ENCODE data around the gene PI4KB. TPM values are rescaled to one million over a fixed set of nuclear protein-coding genes. Genes with fewer than 3 reads are reported as not detected.

The PI4KB gene
- total RNA-seq, 1 donor from 2014 or later, result 68.7 TPM

DNA sequence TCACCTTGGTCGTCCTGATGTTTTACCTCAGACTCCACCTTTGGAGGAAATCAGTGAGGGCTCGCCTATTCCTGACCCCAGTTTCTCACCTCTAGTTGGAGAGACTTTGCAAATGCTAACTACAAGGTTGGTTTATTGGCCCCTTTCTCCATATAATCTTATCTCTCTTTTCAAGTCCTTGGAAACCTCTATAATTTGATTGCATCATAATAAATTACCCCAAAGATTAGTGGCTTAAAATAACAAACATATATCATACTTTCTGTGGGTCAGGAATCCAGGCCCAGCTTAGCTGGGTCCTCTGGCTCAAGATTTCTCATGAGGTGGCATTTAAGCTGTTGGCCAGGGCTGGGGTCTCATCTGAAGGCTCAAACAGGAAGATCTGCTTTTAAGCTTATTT lies 84.8 kb downstream of the PI4KB start:
- H3K27me3 Mint-ChIP-seq (ENCODE audit: unreplicated experiment), result peaks cover 5% of the 10 kb centered on the region
- DNase-seq, result no peak
- no peaks in the 10 kb centered on the region for H3K36me3 Mint-ChIP-seq (ENCODE audit: unreplicated experiment)
- H3K27ac Mint-ChIP-seq (ENCODE audit: unreplicated experiment), result no peak overlapping the region
- peaks cover 14% of the 10 kb centered on the region for H3K4me1 Mint-ChIP-seq (ENCODE audit: low read depth, unreplicated experiment)
- no peak overlapping the region for H3K4me3 Mint-ChIP-seq (ENCODE audit: unreplicated experiment)
- peaks cover 3% of the 10 kb centered on the region for H3K9me3 Mint-ChIP-seq (ENCODE audit: unreplicated experiment)
- TF ChIP-seq, protein P1, sequence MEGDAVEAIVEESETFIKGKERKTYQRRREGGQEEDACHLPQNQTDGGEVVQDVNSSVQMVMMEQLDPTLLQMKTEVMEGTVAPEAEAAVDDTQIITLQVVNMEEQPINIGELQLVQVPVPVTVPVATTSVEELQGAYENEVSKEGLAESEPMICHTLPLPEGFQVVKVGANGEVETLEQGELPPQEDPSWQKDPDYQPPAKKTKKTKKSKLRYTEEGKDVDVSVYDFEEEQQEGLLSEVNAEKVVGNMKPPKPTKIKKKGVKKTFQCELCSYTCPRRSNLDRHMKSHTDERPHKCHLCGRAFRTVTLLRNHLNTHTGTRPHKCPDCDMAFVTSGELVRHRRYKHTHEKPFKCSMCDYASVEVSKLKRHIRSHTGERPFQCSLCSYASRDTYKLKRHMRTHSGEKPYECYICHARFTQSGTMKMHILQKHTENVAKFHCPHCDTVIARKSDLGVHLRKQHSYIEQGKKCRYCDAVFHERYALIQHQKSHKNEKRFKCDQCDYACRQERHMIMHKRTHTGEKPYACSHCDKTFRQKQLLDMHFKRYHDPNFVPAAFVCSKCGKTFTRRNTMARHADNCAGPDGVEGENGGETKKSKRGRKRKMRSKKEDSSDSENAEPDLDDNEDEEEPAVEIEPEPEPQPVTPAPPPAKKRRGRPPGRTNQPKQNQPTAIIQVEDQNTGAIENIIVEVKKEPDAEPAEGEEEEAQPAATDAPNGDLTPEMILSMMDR (IDR thresholded peaks at IDR 0.05; ENCODE audit: partially characterized antibody, unreplicated experiment), result no peak

Other genes starting within 250 kb of the PI4KB start
- 119 TPM for gene SEMA6C, start 180.8 kb downstream of the PI4KB start, total RNA-seq (ENCODE audit: unreplicated experiment)
- not detected for gene TNFAIP8L2, start 170.8 kb downstream of the PI4KB start, total RNA-seq (ENCODE audit: unreplicated experiment)
- 21.9 TPM for gene LYSMD1, start 161.5 kb downstream of the PI4KB start, total RNA-seq (ENCODE audit: unreplicated experiment)
- 44.2 TPM for gene SCNM1, start 161.3 kb downstream of the PI4KB start, total RNA-seq (ENCODE audit: unreplicated experiment)
- 0.76 TPM for gene TMOD4, start 151.4 kb downstream of the PI4KB start, total RNA-seq (ENCODE audit: unreplicated experiment)
- 125 TPM for gene VPS72, start 137.2 kb downstream of the PI4KB start, total RNA-seq (ENCODE audit: unreplicated experiment)
- 79.4 TPM for gene PIP5K1A, start 128.9 kb downstream of the PI4KB start, total RNA-seq (ENCODE audit: unreplicated experiment)
- gene PSMD4, start 72.7 kb downstream of the PI4KB start, total RNA-seq (ENCODE audit: unreplicated experiment), result 250 TPM
- gene ZNF687, start 45.1 kb downstream of the PI4KB start, total RNA-seq (ENCODE audit: unreplicated experiment), result 34.4 TPM
- gene RFX5, start 19.8 kb upstream of the PI4KB start, total RNA-seq (ENCODE audit: unreplicated experiment), result 64.4 TPM
- gene SELENBP1, start 45.3 kb upstream of the PI4KB start, total RNA-seq (ENCODE audit: unreplicated experiment), result 2.9 TPM
- gene PSMB4, start 72.2 kb upstream of the PI4KB start, total RNA-seq (ENCODE audit: unreplicated experiment), result 234 TPM
- gene POGZ, start 132.1 kb upstream of the PI4KB start, total RNA-seq (ENCODE audit: unreplicated experiment), result 146 TPM
- gene CGN, start 184.0 kb upstream of the PI4KB start, total RNA-seq (ENCODE audit: unreplicated experiment), result 2.0 TPM
- gene TUFT1, start 212.9 kb upstream of the PI4KB start, total RNA-seq (ENCODE audit: unreplicated experiment), result 7.0 TPM